ENCODE results near the gene TBL1X. TPM values are rescaled to one million over a fixed set of nuclear protein-coding genes. Genes with fewer than 3 reads are reported as not detected.

The TBL1X gene
- total RNA-seq (100 to 1,000 TPM in 1 of 9 donors, 10 to 100 TPM in 7, 1 to 10 TPM in 1; 9.6 to 256 (median 34.2) TPM), polyA plus RNA-seq (10 to 100 TPM in 1 of 3 donors, 1 to 10 TPM in 2; 5.0 to 20.4 (median 5.5) TPM)
- long read RNA-seq, donor 1: 0 reads
- long read RNA-seq, donor 2, full-length matches to known transcripts: 1 of 1 reads
- long read RNA-seq, donor 2, partial matches to known transcripts: 0 of 1 reads
- long read RNA-seq, donor 2, other reads (novel, unspliced or antisense): 0 of 1 reads
- long read RNA-seq, donor 3: 0 reads
- long read RNA-seq, donor 4, full-length matches to known transcripts: 1 of 7 reads
- long read RNA-seq, donor 4, partial matches to known transcripts: 2 of 7 reads
- long read RNA-seq, donor 4, other reads (novel, unspliced or antisense): 4 of 7 reads
- long read RNA-seq, donor 5, full-length matches to known transcripts: 15 of 30 reads
- long read RNA-seq, donor 5, partial matches to known transcripts: 4 of 30 reads
- long read RNA-seq, donor 5, other reads (novel, unspliced or antisense): 11 of 30 reads
- long read RNA-seq, donor 6, partial matches to known transcripts: 0 of 4 reads
- long read RNA-seq, donor 6, other reads (novel, unspliced or antisense): 4 of 4 reads
- long read RNA-seq, donor 7: 0 reads
- long read RNA-seq, donor 8: 0 reads
- long read RNA-seq, donor 9: 0 reads
- long read RNA-seq, donor 10: 0 reads

DNA sequence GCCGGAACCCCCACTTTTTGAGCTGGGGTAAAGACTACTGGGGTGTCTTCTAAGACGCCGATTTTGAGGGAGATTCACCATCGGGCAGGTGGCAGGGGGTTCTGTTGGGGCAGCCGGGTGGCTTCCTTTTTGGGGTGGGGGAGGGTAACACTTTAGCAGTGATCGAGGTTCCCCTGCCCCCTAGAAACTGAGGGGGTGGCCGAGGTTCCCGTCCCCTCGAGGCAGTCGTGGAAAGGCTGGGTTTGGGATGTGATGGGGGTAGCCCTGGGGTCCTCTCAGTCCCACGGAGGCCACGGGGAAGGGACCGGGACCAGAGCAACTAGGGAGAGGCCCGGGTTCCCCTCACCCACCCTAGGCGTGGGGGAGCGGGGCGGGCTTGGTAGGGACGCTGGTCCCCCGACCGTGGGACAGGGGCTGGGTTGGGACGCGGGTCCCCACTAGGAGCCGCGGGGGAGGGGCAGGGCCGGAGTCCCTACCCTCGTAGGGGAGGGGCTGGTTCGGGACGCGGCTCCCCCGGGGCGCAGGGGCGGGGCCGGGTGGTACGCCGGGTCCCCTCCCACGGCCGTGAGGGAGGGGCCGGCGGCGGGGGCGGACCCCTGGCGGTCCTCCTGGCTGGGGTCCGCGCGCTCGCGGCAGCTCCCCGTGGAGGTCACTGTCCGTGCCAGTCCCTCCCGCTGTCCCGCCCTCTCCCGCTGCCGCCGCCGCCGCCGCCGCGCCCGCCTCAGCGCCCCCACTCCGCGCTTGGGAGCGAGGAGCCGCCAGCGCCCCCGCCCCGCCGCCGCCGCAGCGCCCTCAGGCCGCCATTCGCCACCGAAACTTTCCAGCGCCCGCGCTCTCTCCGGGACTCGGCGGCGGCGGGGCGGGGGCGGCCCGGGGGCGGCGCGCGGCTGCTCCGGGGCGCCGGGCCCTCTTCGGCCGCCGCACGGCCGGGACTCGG is at the start of gene TBL1X:
TSS of gene TBL1X (plus strand) at position 624 of the 937 bp plus-strand sequence. CDS start 188,529 bp downstream, outside the sequence.
- Histone ChIP-seq H3K27ac (peak within 1 kb of the TSS; percentile 21 to 87 (median 61)), H3K36me3 (replicated peaks in 1 of 2) (no peaks in the 10 kb centered on the region), H3K27me3 (no peaks in the 10 kb centered on the region), H3K4me1 (replicated peaks in 1 of 2) (peaks cover 0 to 15% of the 10 kb centered on the region in 2 donors), H3K4me3 (peak within 1 kb of the TSS in 2 of 4 donors; percentile 43 to 70), H3K9me3 (replicated peaks in 1 of 3) (no peaks in the 10 kb centered on the region)
- peak; percentile 26 to 64 (median 54) for DNase-seq
- intact Hi-C loops (cut with DNase I): loop anchor here (5.0 to 10.0 kb wide), 3 partner anchors 120 to 250 kb away; no protein-coding TSS in a partner anchor
- TF ChIP-seq POLR2A (IDR thresholded peaks at IDR 0.05): peak in 1 of 2 donors; percentile 28
- TF ChIP-seq, protein P1, sequence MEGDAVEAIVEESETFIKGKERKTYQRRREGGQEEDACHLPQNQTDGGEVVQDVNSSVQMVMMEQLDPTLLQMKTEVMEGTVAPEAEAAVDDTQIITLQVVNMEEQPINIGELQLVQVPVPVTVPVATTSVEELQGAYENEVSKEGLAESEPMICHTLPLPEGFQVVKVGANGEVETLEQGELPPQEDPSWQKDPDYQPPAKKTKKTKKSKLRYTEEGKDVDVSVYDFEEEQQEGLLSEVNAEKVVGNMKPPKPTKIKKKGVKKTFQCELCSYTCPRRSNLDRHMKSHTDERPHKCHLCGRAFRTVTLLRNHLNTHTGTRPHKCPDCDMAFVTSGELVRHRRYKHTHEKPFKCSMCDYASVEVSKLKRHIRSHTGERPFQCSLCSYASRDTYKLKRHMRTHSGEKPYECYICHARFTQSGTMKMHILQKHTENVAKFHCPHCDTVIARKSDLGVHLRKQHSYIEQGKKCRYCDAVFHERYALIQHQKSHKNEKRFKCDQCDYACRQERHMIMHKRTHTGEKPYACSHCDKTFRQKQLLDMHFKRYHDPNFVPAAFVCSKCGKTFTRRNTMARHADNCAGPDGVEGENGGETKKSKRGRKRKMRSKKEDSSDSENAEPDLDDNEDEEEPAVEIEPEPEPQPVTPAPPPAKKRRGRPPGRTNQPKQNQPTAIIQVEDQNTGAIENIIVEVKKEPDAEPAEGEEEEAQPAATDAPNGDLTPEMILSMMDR (IDR thresholded peaks at IDR 0.05): no peak
- 3 to 10% (median 4%) methylated on average over 15 to 76 of the region's 99 CpGs; no CpG with 5 or more reads in 1 of the 4 donors for WGBS, 4 donors

- WGBS, 4 donors: 8 to 52% (median 37%) methylated on average over 3 to 6 of the region's 6 CpGs
- no peak overlapping the region for H3K4me3 ChIP-seq
- H3K27ac ChIP-seq: peak overlapping the region in 1 of 5 donors; percentile 20
- no peak for TF ChIP-seq POLR2A (IDR thresholded peaks at IDR 0.05)
- TF ChIP-seq, protein P1 (IDR thresholded peaks at IDR 0.05): no peak
- no peaks in the 10 kb centered on the region for H3K9me3 ChIP-seq (replicated peaks in 1 of 3)
- intact Hi-C loops (cut with DNase I): no loop called here
- peak in 2 of 7 donors; percentile 5 to 13 for DNase-seq
- no peaks in the 10 kb centered on the region for H3K4me1 ChIP-seq (replicated peaks in 1 of 2)
- H3K36me3 ChIP-seq (replicated peaks in 1 of 2): no peaks in the 10 kb centered on the region
- peaks cover 4% of the 10 kb centered on the region for H3K27me3 ChIP-seq
Observed at GRCh38 chrX:9416562-9417348, 48.1 kb upstream of the TBL1X start.

GRCh38 chrX:9418262-9418661 is 46.6 kb upstream of the TBL1X start:
- no peaks in the 10 kb centered on the region for H3K36me3 ChIP-seq (replicated peaks in 1 of 2)
- H3K9me3 ChIP-seq (replicated peaks in 1 of 3): no peaks in the 10 kb centered on the region
- H3K27ac ChIP-seq: no peak overlapping the region
- intact Hi-C loops (cut with DNase I): no loop called here
- TF ChIP-seq, protein P1 (IDR thresholded peaks at IDR 0.05): no peak
- no peak for TF ChIP-seq POLR2A (IDR thresholded peaks at IDR 0.05)
- 66 to 85% (median 79%) methylated on average over 6 of the region's 6 CpGs for WGBS, 4 donors
- H3K4me1 ChIP-seq (replicated peaks in 1 of 2): no peaks in the 10 kb centered on the region
- peaks cover 4% of the 10 kb centered on the region for H3K27me3 ChIP-seq
- DNase-seq: no peak
- no peak overlapping the region for H3K4me3 ChIP-seq

Data from adrenal gland (tissue), 19 donors.